Aorta (tissue), 5 donors: ENCODE measurements around the gene MEGF10. TPM values are rescaled to one million over a fixed set of nuclear protein-coding genes. Genes with fewer than 3 reads are reported as not detected.

Source experiments
- ATAC-seq: fragments of 200-7000 bp; cut with Tn5 transposase; one replicate; pipeline ENCODE4 v1.9.1; 2022; ENCODE audit warnings: moderate library complexity; ENCODE audit not compliant: low FRiP score
- DNase-seq, 2 donors: peaks; one replicate each; pipeline ENCODE4 v3.0.0-alpha.2; 2020
- H3K27ac ChIP-seq, 2 donors: one replicate each; pipeline ENCODE4 v1.5.1; 2013; ENCODE audit warnings: low read length in 2 of 2, mild to moderate bottlenecking in 2 of 2, moderate library complexity in 2 of 2, control low read depth in 1 of 2, inconsistent platforms in 1 of 2, low read depth in 1 of 2
- H3K27me3 ChIP-seq, 2 donors: one replicate each; pipeline ENCODE4 v1.6.1; 2013; ENCODE audit warnings: control low read depth in 1 of 2, low read length in 1 of 2, mild to moderate bottlenecking in 1 of 2, moderate library complexity in 1 of 2; ENCODE audit not compliant: insufficient read depth in 2 of 2, control insufficient read depth in 1 of 2
- H3K36me3 ChIP-seq, 2 donors: one replicate each; pipeline ENCODE4 v1.6.1; 2013; ENCODE audit warnings: control low read depth in 1 of 2, low read length in 1 of 2, mild to moderate bottlenecking in 1 of 2; ENCODE audit not compliant: insufficient read depth in 2 of 2, control insufficient read depth in 1 of 2
- H3K4me1 ChIP-seq, 2 donors: one replicate each; pipeline ENCODE4 v1.6.1; 2013; ENCODE audit warnings: low read length in 2 of 2, control low read depth in 1 of 2, mild to moderate bottlenecking in 1 of 2, moderate library complexity in 1 of 2; ENCODE audit not compliant: insufficient read depth in 2 of 2, control insufficient read depth in 1 of 2
- H3K4me3 ChIP-seq, 2 donors: one replicate each; pipeline ENCODE4 v1.5.1; 2013; ENCODE audit warnings: low read length in 2 of 2, control low read depth in 1 of 2, mild to moderate bottlenecking in 1 of 2
- H3K9me3 ChIP-seq: one replicate; pipeline ENCODE4 v1.6.1; 2013; ENCODE audit warnings: mild to moderate bottlenecking, low read length; ENCODE audit not compliant: control insufficient read depth
- WGBS, 2 donors: extraction: QIAGEN DNeasy Blood & Tissue Kit; methylation state at CpG; one replicate each; pipeline ENCODE4 v1.1.7; 2013; 5-methylcytosine and 5-hydroxymethylcytosine counted together
- intact Hi-C, 2 donors: fragments of 100-400 bp; cut with DNase I; formaldehyde crosslinking; loops; one replicate each; pipeline versions ENCODE4 v1.14.2 to v1.15.0; 2022
- polyA plus RNA-seq, 2 donors: library from polyadenylated mRNA; stranded (reverse); fragments of 200-250 nt; gene quantifications; one replicate each; pipeline ENCODE4 v1.2.3, GENCODE V29; 2013
- total RNA-seq, 2 donors: library from RNA; stranded (reverse); fragmentation: NEBNext Ultra II Directional; extraction: Animal tissue kit (Norgen Biotek cat#: 25700); gene quantifications; one replicate each; pipeline ENCODE4 v1.2.1, GENCODE V29; 2021
- donor health status: healthy with polysubstance abuse.
- donor health status: Bipolar disorder and iron deficiency.
- donor health status: DM: no; HTN: no; CAD: no.
- donor health status: DM: no; HTN: no; CAD: no.
- donor health status: DM: yes; HTN: yes; CAD: no.

The MEGF10 gene
- total and polyA plus RNA-seq, 4 donors, result 0.05 to 0.72 (median 0.52) TPM; not detected in 1

GRCh38 chr5:127358740-127359139 lies 68.1 kb downstream of the MEGF10 start:
- no peaks in the 10 kb centered on the region for H3K27me3 ChIP-seq
- no peak overlapping the region for H3K27ac ChIP-seq
- DNase-seq (no peak), ATAC-seq (no peak)
- peaks cover 1% of the 10 kb centered on the region for H3K9me3 ChIP-seq
- no peaks in the 10 kb centered on the region for H3K4me1 ChIP-seq
- WGBS, 2 donors, result 72 to 79% methylated on average over 1 of the region's 1 CpG
- H3K4me3 ChIP-seq, result no peak overlapping the region
- H3K36me3 ChIP-seq, result no peaks in the 10 kb centered on the region
- intact Hi-C loops, result no loop called here

- H3K4me3 ChIP-seq, result no peak overlapping the region
- intact Hi-C loops, result no loop called here
- DNase-seq (no peak), ATAC-seq (no peak)
- H3K27me3 ChIP-seq, result no peaks in the 10 kb centered on the region
- peaks cover 1% of the 10 kb centered on the region for H3K9me3 ChIP-seq
- H3K36me3 ChIP-seq, result no peaks in the 10 kb centered on the region
- H3K4me1 ChIP-seq, result no peaks in the 10 kb centered on the region
- 89 to 95% methylated on average over 2 of the region's 2 CpGs for WGBS, 2 donors
- H3K27ac ChIP-seq, result no peak overlapping the region
These were observed 68.9 kb downstream of the MEGF10 start for GRCh38 chr5:127359502-127359901.

DNA sequence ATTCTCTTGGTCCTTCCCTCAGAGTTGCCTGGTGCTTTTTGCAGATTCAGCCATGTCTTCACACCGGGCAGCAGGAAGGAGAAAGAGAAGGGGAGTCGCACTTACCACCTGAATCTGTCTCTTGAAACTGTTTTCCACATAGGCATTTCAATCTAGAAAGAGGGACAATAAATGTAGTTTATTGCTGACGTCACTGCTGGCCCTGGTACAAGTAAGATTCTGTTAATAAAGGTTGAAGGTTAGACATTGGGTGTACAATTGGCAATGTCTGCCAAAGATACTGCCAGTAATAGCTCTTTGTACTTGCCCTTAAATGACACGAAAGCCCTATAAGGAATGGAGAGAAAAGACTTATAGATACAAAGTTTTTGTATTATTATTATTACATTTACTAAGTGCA lies 72.8 kb downstream of the MEGF10 start:
- no peaks in the 10 kb centered on the region for H3K4me1 ChIP-seq
- H3K27ac ChIP-seq, result no peak overlapping the region
- ATAC-seq (no peak), DNase-seq (no peak)
- H3K36me3 ChIP-seq, result no peaks in the 10 kb centered on the region
- H3K4me3 ChIP-seq, result no peak overlapping the region
- WGBS, 2 donors, result 88 to 90% methylated on average over 4 of the region's 4 CpGs
- H3K27me3 ChIP-seq, result no peaks in the 10 kb centered on the region
- intact Hi-C loops, result no loop called here
- H3K9me3 ChIP-seq, result no peaks in the 10 kb centered on the region

- no peaks in the 10 kb centered on the region for H3K36me3 ChIP-seq
- no peak overlapping the region for H3K4me3 ChIP-seq
- WGBS, 2 donors, result 70 to 84% methylated on average over 1 of the region's 1 CpG
These were observed 76.4 kb downstream of the MEGF10 start for GRCh38 chr5:127367029-127367428.

GRCh38 chr5:127367946-127368465 lies 77.4 kb downstream of the MEGF10 start:
- Histone ChIP-seq H3K9me3 (no peaks in the 10 kb centered on the region), H3K36me3 (no peaks in the 10 kb centered on the region), H3K27me3 (no peaks in the 10 kb centered on the region), H3K27ac (no peak overlapping the region), H3K4me3 (no peak overlapping the region), H3K4me1 (no peaks in the 10 kb centered on the region)
- ATAC-seq (no peak), DNase-seq (no peak)
- WGBS, 2 donors, result 75% methylated on average over 1 of the region's 1 CpG
- intact Hi-C loops, result no loop called here

More at GRCh38 chr5:127367029-127367428, 76.4 kb downstream of the MEGF10 start:
- intact Hi-C loops, result no loop called here
- DNase-seq (no peak), ATAC-seq (no peak)
- H3K27me3 ChIP-seq, result no peaks in the 10 kb centered on the region
- no peak overlapping the region for H3K27ac ChIP-seq
- no peaks in the 10 kb centered on the region for H3K9me3 ChIP-seq
- H3K4me1 ChIP-seq, result no peaks in the 10 kb centered on the region

- Histone ChIP-seq H3K36me3 (no peaks in the 10 kb centered on the region), H3K4me1 (no peaks in the 10 kb centered on the region), H3K27me3 (no peaks in the 10 kb centered on the region), H3K9me3 (peaks cover 4% of the 10 kb centered on the region), H3K4me3 (no peak overlapping the region), H3K27ac (no peak overlapping the region)
- intact Hi-C loops, result no loop called here
- 73 to 79% methylated on average over 4 of the region's 4 CpGs for WGBS, 2 donors
- DNase-seq, result no peak
- ATAC-seq, result no peak
These were observed 79.2 kb downstream of the MEGF10 start for GRCh38 chr5:127369796-127370195.

GRCh38 chr5:127370631-127371030 lies 80.0 kb downstream of the MEGF10 start:
- WGBS, 2 donors, result 50 to 61% methylated on average over 8 of the region's 8 CpGs
- H3K9me3 ChIP-seq, result peaks cover 4% of the 10 kb centered on the region
- H3K36me3 ChIP-seq, result no peaks in the 10 kb centered on the region
- DNase-seq, result no peak
- H3K27me3 ChIP-seq, result no peaks in the 10 kb centered on the region
- H3K27ac ChIP-seq, result no peak overlapping the region
- H3K4me1 ChIP-seq, result no peaks in the 10 kb centered on the region
- ATAC-seq, result no peak
- H3K4me3 ChIP-seq, result no peak overlapping the region
- intact Hi-C loops, result no loop called here

DNA sequence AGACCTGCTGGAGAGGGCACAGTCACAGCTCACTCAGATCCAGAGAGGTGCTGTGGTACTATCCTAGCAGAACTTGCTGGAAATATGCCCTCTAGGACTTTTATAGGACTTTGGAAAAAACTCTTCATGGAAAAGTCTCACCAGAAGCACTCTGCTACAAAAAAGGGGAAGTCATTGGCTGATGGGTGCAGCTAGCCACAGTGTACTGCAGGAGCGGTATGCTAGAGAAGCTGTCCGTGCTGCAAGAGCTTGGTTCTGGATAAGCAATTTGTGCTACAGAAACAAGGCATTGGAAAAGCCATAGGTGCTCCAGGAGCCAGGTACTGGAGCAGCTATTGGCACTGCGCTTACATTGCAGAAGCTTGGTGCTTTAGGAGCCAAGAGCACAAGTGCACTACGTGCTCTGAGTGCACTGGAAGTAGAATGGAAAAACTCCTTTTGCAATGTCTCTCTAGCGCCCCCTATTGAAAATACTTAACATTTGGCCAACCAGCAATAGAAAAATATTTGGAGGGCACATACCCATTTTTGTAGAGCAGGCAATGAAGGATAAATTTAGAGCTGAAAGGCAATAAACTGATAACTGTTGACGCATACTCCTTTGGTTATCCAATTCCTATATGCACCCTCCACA lies 83.4 kb downstream of the MEGF10 start:
- no peaks in the 10 kb centered on the region for H3K4me1 ChIP-seq
- intact Hi-C loops, result no loop called here
- no peak overlapping the region for H3K4me3 ChIP-seq
- ATAC-seq (no peak), DNase-seq (no peak)
- H3K27ac ChIP-seq, result no peak overlapping the region
- peaks cover 4% of the 10 kb centered on the region for H3K9me3 ChIP-seq
- no peaks in the 10 kb centered on the region for H3K27me3 ChIP-seq
- no peaks in the 10 kb centered on the region for H3K36me3 ChIP-seq
- WGBS, 2 donors, result 77 to 78% methylated on average over 6 of the region's 6 CpGs

- Histone ChIP-seq H3K4me1 (no peaks in the 10 kb centered on the region), H3K27ac (no peak overlapping the region), H3K36me3 (no peaks in the 10 kb centered on the region), H3K9me3 (peaks cover 4% of the 10 kb centered on the region), H3K27me3 (no peaks in the 10 kb centered on the region), H3K4me3 (no peak overlapping the region)
- intact Hi-C loops, result no loop called here
- no peak for DNase-seq
- ATAC-seq, result no peak
These were observed 84.5 kb downstream of the MEGF10 start for GRCh38 chr5:127375124-127375523.
